NCI-H1092 treated with DMSO at 0.1 percent for 48 hours (cell line): ENCODE results near the gene CPZ.

ENCODE experiments used
- DNase-seq: peaks from one replicate; lab custom pipeline; 2025; lab: John Stamatoyannopoulos, UW

Gene CPZ

GRCh38 chr4:8592366-8593263, at the start of gene CPZ:
CPZ (plus strand) TSS chr4:8592765; CDS start chr4:8592834, 69 bp downstream.
- DNase-seq = no peak

- no peak for DNase-seq
Observed at GRCh38 chr4:8542776-8543525, 49.6 kb upstream of the CPZ start.

DNA sequence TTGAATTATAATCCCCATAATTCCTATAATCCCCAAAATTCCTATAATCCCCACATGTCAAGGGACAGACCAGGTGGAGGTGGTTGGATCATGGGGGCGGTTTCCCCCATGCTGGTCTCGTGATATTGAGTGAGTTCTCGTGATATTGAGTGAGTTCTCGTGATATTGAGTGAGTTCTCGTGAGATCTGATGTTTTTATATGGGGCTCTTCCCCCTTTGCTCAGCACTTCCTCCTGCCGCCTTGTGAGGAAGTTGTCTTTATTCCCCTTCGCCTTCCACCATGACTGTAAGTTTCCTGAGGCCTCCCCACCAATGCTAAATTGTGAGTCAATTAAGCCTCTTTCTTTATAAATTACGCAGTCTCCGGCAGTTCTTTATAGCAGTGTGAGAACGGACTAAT, 48.9 kb upstream of the CPZ start:
- DNase-seq = no peak

- no peak for DNase-seq
Observed at GRCh38 chr4:8544282-8544681, 48.3 kb upstream of the CPZ start.

DNA sequence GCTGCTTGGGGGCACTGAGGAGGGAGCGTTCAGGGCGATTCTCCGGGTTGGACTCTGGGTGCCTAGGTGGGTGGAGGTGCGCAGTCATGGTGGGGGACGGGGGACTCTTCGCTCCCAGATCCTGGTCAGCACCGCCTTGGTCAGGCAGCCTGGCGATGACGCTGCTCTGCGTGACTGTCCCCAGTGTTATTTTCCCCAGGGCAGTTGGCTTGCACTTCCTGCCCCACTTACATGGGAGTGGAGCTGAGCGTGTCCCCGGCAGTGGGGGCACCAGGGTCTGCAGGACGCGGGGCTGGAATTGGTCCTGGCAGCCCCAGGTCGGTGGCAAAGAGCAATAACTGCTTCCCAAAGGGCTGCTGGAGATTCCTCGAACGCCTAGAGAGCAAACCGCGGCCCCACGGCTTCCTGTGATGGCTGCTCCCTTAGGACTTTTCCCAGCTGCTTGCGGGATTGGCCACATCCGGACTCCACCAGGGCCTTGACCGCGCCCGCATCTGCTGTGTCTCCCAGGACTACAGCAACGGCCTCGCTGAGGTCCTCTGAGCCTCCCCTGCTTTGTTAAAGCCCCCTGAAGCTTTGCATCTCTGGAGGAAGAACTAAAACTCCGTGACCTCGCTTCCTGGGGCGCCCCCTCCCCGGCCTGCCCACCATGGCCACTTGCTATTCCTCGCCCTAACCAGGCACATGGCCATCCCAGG, 47.7 kb upstream of the CPZ start:
- no peak for DNase-seq

DNA sequence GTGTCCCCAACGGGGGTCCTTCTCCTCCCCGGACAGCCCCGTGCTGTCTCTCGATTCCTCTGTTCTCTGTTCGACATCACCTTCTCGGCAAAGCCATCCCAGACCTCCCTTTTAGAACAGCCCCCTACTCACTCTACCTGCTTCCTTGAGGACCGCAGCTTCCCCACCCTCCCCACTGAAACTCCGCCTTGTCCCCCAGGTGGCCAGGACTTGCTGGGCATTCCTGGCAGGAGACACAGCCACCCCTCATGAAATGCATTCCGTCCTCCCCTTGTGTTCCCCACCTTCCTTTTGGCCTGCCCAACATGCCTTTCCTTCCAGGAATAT, 47.2 kb upstream of the CPZ start:
- no peak for DNase-seq

DNA sequence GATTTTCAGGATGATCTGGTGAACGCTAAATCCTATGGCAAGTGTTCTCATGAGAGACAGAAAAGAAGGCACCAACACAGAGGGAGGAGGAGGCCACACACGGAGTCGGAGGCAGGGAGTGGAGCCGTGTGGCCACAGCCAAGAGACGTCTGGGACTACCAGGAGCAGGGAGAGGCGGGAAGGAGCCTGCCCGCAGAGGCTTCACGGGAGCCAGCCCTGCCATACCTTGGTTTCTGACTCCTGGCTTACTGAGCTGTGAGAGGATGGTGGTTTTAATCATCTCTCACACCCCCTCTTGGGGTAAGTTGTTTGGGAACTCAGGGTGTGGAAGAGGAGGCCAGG, 45.8 kb upstream of the CPZ start:
- DNase-seq = no peak

- no peak for DNase-seq
Observed at GRCh38 chr4:8547108-8547911, 45.3 kb upstream of the CPZ start.

DNA sequence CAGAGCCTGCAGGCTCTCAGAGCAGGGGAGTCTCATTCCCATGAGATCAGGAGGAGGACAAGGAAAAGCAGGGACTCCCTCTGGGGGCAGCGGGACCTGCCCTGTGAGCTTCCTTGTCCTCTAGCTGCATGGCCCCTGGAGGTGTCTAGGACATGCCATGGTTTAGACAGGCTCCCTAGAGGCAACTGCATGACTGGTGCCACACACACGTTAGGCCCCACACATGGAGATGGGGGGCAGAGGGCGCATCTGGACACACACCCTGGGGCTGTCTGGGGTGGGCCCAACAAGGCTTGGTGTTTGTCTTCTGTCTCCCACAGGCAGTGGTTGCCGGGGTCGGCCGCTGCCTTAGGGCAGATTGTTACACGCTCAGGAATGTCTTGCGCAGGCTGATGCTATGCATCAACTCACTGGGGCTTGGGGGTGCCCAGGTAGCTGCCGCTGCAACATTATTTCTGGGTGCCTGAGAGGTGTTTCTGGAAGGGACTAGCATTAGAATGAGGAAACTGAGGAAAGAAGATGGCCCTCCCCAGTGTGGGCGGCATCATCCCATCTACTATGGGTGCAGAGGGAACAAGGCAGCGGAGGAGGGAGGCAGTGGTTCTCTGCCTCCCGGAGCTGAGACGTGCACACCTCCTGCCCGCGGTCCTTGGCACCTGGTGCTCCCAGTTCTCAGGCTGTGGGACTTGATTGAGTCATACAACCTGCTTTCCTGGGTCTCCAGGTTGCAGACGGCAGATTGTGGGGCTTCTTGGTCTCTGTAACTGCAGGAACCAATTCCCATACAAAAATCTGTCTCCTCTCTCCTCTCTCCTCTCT, 44.4 kb upstream of the CPZ start:
- no peak for DNase-seq

GRCh38 chr4:8548731-8549351, 43.7 kb upstream of the CPZ start:
- no peak for DNase-seq

DNA sequence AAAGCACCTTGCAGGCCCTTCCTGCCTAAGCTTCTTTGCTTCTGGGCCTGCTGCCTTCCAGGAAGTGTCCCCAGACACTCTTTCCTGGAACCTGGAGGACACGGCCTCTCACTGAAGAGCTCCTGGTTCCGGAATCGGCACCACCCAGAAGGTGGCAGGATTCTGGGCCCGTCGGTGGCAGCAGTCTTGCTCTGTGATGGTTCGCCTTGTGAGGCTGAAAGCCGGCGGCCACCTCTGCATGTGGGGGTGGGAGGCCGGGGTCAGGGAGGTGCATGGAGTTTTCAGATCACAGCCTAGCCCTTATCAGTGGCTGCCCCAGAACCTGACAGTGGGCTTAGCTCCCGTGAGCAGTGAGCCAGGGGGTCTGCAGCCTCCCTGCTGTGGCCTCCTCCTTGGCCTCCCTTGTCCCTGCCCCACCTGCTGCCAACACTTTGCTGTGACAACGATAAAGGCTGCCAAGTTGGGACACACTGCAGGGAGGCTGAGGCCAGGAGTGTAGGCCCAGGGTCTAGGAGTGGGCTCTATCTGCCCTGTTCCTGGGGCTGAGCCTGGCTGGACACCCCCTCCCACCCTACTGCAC, 43.1 kb upstream of the CPZ start:
- DNase-seq = no peak

GRCh38 chr4:8550691-8551090, 41.9 kb upstream of the CPZ start:
- DNase-seq = no peak

DNA sequence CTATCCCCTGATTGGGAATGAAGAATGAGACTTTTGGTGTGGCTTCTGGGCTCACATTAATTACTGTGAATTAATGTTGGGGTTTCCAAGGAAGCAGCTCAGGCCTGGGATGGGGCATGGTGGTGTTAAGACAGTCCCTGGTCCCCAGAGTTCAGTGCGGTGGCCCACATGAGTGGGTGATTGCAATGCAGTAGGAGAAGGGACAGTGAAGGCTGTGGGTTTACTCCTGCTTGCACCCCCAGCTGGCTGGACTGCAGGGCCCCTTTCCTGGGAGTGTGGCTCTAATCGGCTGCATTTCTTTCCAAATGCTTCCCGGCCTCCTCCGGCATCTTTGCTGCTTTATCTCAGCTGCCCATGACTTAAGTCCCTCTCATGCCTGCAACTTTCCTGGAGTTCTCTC, 40.5 kb upstream of the CPZ start:
- no peak for DNase-seq

- DNase-seq = no peak
Observed at GRCh38 chr4:8552581-8553205, 39.9 kb upstream of the CPZ start.

DNA sequence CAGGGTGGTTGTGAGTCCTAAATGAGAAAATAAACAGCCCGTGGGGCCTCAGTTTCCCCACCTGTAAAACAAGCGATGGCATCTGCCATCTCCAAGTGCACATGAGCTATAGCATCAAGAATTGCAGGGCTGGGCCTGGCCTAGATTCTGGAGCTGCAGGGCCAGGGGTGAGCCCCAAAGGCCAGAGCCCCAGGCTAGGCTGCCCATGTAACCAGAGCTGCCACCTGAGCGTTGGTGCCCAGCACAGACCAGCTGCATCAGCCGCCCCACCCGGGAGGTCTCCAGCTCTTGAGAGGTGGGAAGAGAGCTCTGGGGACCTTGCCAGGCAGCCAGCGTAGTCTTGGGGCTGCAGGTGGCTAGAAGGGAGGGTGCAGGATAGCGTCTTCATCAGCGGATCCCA, 39.3 kb upstream of the CPZ start:
- no peak for DNase-seq

GRCh38 chr4:8553991-8554405, 38.6 kb upstream of the CPZ start:
- DNase-seq = no peak

DNA sequence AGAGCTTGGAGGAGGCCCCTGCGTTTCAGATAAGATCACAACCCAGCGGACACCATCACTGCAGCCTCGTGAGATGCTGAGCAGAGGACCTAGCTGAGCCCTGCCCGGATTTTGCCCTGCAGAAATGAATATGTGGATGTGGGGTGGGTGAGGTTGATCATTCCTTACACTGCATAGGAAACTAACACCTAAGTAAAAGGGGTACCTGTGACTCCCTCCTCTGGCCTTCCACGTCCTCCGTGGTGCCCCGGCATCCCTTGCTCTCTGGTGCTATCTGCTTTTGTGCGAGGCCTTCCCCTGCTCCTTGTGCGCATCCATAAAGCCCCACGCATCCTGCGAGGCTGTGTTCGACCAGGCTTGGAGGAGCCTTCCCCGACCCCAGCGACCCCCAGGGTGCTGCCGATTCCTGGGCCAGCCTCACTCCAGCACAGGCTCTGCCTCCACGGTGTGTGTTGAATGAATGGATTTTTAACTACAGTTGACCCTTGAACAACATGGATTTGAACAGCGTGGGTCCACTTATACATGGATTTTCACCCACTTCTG, 37.9 kb upstream of the CPZ start:
- no peak for DNase-seq

GRCh38 chr4:8555716-8556115, 36.8 kb upstream of the CPZ start:
- no peak for DNase-seq

DNA sequence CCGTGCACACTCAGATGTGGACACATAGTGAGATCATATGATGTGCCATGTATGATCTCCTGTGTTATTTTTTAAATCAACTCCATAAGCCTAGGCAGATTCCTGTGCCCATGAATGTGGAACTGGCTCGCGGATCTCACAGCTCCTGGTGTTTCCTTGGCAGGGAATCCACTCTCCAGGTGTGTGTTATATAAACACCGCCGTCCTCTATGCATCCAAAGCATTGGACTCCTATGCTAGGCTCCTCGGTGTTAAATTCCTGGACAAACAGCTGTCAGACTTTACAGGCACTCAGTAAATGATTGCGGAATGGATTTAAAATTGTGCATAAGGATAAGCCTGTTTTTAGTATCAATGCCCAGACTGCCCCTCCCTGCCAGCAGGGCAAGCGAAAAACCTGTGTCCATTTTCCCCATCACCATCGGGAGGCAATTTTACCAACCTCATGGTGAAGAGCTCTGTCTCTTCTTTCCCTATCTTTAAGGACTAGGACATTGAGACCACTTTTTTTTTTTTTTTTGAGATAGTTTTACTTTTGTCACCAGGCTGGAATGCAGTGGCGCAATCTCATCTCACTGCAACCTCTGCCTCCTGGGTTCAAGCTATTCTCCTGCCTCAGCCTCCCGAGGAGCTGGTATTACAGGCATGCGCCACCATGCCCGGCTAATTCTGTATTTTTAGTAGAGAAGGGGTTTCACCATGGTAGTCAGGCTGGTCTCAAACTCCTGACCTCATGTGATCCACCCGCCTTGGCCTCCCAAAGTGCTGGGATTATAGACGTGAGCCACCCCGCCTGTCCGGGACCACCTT, 36.0 kb upstream of the CPZ start:
- DNase-seq = no peak
